Fibroblast of skin of scalp (primary cell): ENCODE results near the gene BMPER.

Experiments used
- DNase-seq: peaks from one replicate; pipeline ENCODE4 v3.0.0-alpha.2; 2013

The BMPER gene

DNA sequence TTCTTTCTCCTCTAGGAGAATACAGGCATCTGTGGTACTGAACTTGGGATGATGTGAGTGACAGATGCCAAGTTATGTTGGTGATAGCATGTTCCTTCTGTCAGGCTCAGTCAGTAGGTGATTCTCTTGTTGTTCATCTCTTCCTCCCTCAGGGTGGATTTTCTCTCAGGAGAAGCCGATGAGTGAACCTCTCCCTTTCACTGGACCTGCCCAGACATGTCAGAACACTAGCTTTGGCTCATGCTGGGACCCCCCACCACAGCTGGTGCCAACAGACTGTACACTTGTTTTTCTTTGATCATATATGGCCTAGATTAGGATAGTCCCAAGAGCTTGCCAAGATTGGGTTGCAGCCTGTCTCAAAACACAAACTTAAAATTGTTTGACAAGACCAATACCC is 129.4 kb downstream of the BMPER start:
- DNase-seq, result no peak

DNA sequence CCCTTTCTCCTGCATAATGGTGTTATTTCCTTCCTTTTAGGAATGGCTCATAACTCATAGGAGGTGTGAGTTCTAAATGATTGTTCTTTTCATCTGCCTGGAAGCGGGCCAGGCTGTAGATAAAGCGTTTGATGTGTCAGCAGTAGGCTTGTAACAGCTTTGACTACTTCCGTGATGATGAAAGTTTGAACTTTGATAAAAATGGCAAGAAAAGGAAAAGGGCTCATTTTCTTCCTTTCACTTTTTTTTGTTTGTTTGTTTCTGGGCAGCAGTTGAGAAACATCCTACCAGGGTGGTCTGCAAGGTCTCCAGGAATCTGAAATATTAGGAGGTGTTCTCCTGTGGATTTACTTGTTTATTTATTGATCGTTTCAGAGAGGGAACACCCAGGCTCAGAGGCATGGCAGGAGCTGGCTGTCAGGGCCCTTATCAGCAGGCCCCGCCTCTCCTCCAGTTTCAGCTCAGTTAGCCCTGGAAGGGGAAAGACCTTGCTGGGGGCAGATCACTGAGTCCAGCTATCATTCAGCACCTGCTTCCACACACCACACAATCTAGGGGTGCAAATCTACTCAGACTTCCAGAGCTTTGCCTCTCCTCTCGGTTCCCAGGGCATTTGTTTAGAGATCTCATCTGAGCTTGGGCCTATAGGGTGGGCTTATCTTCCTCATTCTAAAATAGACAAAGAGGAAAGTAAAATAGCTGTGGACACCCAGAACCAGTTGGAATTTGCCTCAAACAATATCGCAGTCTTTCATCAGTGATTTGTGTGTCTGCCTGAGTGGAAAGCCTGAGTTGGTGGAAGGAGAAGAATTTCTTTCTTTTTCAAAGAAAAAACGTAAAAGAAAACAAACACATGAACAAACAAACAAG is 130.9 kb downstream of the BMPER start:
- DNase-seq, result no peak

DNA sequence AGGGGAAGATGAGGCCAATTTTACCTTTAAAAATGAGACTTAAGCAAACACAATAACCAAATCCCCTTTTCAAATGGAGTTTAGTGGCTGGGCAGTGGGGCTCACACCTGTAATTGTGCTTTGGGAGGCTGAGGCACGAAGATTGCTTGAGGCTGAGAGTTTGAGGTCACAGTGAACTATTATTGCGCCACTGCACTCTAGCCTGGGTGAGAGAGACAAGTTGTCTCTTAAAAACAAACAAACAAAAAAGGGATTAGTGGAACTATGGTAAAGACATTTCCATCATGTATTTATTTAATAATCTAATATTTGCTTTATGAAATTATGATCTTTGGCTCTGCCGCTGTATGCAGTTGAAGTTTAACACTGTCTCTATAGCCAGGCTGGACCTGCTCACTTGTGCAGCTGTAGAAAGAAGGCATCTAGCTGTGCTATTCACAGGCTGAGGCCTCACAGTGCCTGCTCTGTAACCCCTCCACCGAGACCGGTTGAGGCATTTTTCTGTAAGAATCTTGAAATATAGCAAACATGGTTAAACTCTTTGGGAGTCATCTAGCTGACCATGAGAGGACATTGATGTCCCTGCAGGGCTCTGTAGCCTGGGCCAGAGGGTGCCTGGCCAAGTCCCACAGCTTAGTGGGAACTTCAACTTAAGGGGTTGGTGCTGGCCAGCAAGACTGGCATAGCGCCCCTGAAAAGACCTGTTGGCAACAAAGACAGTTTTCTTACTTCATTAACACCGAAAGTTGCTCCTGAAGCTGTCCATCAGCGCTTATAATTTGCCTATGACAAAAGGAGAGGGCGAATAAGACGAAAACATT is 131.8 kb downstream of the BMPER start:
- DNase-seq, result no peak

GRCh38 chr7:34038816-34039470 is 133.6 kb downstream of the BMPER start:
- peak; percentile 83 for DNase-seq

DNA sequence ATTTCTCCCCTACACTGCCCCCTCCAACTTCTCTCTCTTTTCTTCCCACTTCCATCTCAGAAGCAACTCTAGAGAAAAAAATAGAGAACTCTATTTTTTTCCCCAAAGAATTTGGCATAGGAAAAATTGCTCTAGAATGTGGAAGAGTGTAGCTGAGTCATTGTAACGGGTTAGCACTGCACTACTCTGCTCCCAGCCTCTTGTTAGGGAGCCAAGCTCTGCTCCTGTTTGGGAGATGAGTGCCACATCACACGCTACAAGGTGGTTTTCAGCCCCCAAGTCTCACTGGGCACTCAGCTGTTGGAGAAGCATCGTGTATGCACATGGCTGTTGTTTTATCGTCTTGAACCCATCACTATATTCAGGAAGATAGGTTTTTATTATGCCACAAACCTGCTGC is 136.4 kb downstream of the BMPER start:
- peak; percentile 40 for DNase-seq

- peak; percentile 26 for DNase-seq
Measured at GRCh38 chr7:34042406-34042805, 137.1 kb downstream of the BMPER start.

GRCh38 chr7:34043461-34044305 is 138.3 kb downstream of the BMPER start:
- DNase-seq, result no peak

DNA sequence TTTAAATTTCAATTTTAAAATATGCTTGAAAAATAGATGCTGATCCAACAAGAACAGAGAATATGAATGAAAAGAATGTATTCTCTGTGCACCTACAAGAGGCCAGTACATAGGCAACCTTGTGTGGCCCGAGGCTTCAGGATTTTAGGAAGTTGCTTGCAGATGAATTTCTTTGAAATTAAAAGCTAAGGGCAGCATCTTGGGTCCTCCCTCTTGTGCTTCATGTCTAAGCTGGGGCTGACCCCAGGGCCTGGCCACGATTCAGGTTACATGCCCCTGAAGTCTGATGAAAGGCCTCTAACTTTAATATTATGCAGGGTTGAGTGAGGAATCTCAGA is 138.9 kb downstream of the BMPER start:
- DNase-seq, result no peak

GRCh38 chr7:34044734-34045353 is 139.5 kb downstream of the BMPER start:
- DNase-seq, result no peak

DNA sequence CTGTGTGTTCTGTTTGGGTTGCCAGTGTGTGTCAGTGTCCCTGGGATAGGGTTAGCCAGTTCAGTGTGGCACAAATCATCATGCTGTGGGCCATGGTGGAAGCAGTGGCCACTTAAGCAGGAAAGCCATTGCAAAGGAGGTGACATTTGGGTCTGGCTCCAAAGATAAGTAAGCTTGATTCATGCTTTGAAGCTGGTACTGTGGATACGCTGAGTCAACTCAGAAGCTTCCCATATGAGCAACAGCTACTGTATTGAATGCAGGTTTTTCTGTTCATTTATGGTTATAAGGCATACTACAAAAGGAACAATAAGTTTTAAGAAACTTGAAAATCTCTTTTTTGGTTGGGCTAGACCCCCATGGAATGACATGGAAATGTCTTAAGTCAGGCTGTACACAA is 143.1 kb downstream of the BMPER start:
- DNase-seq, result no peak

DNA sequence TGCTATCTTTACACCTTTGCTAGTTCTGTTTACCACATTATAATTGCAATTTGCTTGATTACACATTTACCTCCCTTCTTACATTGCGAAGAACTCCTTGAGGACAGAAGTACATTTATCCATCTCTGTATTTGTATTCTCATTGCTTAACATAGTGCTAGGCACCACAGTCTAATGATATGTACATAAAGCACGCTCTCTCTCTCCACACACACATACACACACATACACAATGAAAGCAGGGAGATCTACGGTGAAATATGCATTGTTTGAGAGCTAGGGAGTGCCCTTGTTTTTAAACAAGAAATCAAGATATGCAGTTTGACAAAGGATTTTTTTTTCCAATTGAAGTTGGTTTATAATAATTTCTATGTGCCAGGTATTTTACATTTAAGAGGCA is 148.7 kb downstream of the BMPER start:
- DNase-seq, result no peak

DNA sequence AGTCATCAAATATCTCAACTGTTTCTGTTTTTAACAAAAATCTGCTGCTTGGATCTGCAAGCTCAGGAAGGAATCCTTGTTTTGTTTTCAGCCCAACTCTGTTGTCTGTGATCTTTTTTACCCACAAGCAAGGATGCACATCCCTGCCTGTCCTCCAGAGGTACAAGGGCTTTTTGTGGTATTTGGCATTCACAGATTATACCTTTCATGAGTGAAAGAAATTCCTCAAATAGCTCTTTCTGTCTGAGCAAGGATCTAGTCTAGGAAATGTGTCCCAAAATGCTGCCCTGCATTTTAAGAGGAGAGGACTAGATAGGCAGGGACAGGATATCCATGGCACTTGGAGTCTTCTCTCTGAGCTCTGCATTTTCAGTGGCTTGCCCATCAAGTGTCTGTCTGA is 151.8 kb downstream of the BMPER start:
- DNase-seq, result no peak

DNA sequence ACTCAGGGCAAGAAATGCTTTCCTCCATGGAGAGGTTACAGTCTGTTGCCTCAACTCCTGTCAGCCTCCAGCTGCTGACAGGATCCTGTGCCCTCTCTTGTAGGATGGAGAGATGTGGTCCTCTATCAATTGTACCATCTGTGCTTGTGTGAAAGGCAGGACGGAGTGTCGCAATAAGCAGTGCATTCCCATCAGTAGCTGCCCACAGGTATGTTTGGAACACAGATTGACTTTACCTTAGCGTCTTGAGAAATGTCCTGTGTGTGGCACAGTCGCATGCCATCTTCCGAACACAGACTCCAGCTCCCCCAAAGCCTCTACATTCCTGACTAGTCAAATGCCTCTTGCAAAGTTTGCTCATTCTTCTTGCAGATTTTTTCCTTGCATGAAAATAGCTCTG is 152.6 kb downstream of the BMPER start:
- DNase-seq, result no peak

GRCh38 chr7:34058801-34059135 is 153.4 kb downstream of the BMPER start:
- no peak for DNase-seq

GRCh38 chr7:34059136-34059828 is 153.9 kb downstream of the BMPER start:
- DNase-seq, result no peak

DNA sequence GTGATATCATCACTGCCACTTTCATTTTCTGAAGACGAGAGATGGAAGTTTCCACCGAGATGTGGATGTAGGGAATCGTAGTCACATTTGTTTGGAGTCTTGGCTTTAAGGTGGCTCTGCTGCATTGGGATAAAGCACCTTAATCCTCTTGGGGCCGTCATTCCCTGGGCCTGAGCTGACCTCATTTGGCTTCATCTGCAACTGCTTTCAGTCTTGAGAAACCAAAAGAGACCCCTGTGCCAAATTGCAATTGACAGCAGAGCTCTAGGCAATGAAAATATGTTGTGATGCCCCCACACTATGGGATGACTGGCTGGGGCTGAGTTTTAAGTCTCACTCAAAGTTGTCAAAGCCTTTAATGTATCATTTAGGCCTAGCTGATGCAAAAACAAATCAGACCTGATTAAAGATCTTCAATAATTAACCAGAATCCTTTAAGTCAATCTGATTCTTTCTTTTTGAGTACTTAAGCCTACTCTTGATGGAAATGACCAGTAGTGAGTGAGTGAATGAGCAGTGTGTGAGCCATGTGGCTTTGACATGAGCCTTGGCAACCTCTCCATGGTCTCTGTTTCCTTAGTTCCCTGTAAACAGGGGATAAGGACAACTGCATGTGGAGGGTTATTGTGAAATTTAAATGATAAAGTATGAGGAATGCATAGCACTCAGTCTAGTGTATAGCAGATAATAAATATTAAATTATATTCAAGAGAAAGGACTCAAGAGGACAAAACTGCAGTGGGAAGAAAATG is 155.0 kb downstream of the BMPER start:
- peak; percentile 53 for DNase-seq

DNA sequence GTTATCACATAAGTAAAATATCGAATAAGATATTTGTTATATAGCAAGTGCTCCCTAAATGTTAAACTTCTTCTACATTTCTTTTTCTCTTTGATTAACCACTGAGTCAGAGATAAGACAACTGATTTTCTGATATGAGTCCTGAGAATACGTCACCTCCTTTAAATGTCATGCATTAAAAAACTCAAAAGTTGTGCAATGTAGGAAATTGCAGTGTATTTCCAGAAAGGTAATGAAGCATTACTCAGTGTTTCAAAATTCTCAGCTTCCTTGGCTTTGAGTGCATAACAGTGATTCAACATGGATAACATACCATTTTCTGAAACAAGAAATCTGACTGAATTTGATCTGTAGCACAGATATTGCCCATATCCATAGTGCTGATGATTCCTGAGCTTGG is 155.8 kb downstream of the BMPER start:
- peak; percentile 55 for DNase-seq

DNA sequence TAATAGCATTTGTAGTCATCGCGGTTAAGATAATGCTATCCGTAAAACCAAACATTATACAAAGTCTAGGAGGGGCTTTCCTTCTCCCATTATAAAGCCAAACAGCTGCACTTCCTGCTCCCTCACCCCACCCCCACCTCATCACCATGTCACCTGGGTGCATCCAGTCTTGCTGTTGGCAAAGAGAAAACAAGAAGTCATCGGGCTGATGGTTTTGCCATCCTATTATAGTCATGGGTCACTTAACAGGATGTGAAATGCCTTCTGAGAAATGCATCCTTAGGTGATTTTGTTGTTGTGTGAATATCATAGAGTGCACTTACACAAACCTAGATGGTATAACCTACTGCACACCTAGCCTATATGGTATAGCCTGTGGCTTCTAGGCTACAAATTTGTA is 157.0 kb downstream of the BMPER start:
- DNase-seq, result no peak

GRCh38 chr7:34062826-34063225 is 157.5 kb downstream of the BMPER start:
- DNase-seq, result no peak

- no peak for DNase-seq
Measured at GRCh38 chr7:34064519-34065158, 159.3 kb downstream of the BMPER start.
